Ishikawa (cell line): ENCODE measurements around the gene DNAJB1.

ENCODE experiments used
- CREB1 ChIP-seq: IDR thresholded peaks from 2 replicates; pipeline ENCODE4 v1.6.1; 2012; ENCODE audit warnings: low read depth
- EGR1 ChIP-seq: IDR thresholded peaks from 2 replicates; pipeline ENCODE4 v1.6.1; 2012
- EP300 ChIP-seq: IDR thresholded peaks from 2 replicates; pipeline ENCODE4 v1.6.1; 2012; ENCODE audit warnings: borderline replicate concordance
- RAD21 ChIP-seq: IDR thresholded peaks from 2 replicates; pipeline ENCODE4 v1.6.1; 2012; ENCODE audit warnings: low read depth
- TCF12 ChIP-seq: IDR thresholded peaks from 2 replicates; pipeline ENCODE4 v1.6.1; 2012; ENCODE audit warnings: low read depth
- TF ChIP-seq, protein P1 (sequence below): IDR thresholded peaks from 2 replicates; pipeline ENCODE4 v1.6.1; 2012

DNA sequence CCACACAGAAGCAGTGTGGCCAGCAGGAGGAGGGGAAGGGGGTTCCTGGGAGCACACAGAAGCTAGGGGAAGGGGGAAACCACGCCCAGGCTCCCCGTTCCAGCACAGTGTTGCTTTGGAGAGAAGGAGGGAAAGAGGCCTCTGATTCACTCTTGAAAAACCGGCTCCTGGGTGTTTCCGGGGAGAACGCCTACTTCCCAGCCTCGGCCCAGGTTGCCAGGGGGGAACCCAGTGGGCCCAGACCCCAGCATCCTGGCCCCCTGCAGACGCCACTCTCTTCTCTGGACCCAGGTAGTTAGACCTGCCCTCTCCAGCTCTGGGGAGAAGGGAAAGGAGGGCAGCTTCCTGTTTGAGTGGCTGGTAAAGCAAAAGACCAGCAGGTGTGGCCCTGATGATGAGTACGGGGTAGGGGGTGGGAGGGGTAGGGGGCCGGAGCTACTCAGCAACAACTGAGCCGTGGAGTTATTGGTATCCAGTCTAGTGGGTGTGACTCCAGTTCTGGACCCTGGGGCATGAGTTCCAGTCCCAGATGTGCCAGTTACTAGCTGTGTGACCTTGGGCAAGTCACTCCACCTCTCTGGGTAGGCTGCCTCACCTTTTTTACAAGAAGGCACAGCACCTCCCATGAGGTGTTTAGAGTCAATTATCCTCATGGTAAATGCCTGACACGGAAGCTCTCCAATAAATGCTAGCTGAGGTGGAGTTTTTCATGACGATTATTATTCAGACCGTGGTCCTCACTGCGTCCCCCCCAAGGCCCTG is 23.1 kb downstream of the DNAJB1 start:
- TF ChIP-seq RAD21 (no peak), TCF12 (no peak), EP300 (no peak), EGR1 (no peak), CREB1 (no peak)
- TF ChIP-seq, protein P1, sequence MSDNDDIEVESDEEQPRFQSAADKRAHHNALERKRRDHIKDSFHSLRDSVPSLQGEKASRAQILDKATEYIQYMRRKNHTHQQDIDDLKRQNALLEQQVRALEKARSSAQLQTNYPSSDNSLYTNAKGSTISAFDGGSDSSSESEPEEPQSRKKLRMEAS: no peak
